ENCODE measurements around the gene ALKBH2.
"Not testable (repeated sequence)": the region's sequence is repeated elsewhere in the genome, so short reads cannot be mapped to it uniquely, and the experiment has no call there.

The ALKBH2 gene

DNA sequence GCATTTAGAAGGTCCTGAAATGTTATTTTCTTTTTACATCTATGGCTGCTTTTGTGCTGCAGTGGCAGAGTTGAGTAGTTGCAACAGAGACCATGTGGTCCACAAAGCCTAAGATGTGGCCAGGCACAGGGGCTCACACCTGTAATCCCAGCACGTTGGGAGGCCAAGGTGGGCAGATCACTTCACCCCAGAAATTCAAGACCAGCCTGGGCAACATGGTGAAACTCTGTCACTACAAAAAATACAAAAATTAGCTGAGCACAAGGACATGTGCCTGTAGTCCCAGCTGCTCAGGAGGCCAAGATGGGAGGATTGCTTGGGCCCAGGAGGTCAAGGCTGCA, 27.4 kb downstream of the ALKBH2 start:
- DNase-seq (ENCODE audit: low read depth), result no peak

DNA sequence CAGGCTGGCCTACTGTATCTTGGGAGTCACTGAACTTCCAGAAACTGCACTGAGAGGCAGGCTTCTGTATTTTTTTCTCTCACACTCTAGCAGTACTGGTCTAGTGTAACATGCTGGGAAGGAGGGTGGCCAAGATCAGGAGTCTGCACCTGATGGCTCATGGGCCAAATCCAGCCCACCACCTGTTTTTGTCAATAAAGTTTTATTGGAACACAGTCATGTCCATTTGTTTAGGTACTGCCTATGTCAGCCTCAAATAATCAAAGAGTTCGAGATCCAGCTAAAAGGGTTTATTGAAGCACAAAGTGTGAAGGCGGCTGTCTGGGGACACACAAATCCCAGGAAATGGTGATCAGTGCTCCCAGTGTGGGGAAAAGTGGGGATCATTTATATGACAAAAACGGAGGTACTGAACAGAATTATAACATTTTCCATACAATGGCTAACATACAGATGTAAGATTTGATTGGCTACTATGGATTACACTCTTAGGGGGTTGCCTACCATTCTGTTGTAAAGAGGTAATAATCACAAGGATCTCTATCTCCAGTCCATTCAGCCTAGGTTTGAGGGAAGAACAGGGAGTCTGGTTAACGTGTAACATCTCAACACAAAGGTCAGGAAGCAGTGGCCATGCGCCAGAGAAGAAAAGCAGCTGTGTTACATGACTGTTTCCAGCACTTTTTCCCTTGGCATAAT, 28.0 kb downstream of the ALKBH2 start:
- DNase-seq (ENCODE audit: low read depth), result no peak

- no peak for DNase-seq (ENCODE audit: low read depth)
Measured at GRCh38 chr12:109064143-109064542, 29.1 kb downstream of the ALKBH2 start.

DNA sequence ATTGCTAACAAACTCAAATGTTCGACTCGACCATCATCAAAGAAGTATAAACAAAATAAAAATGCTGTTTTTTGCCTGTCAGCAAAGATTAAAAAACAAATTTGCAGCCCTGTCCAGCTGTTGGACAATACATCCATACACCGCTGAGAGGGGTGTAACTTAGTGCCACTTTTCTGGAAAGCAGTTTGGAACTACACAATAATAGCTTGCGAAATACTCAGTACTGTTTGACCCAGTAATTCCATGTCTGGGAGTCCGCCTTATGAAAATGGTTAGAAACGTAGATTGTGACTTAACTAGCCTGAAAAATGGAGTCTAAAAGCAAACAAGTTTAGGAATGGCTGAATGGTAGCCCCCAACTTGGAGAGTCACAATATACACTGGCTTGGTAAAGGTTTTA, 34.5 kb downstream of the ALKBH2 start:
- DNase-seq (ENCODE audit: low read depth), result no peak

GRCh38 chr12:109057376-109057775, 35.9 kb downstream of the ALKBH2 start:
- no peak for DNase-seq (ENCODE audit: low read depth)

- DNase-seq (ENCODE audit: low read depth), result no peak
Measured at GRCh38 chr12:109056891-109057290, 36.4 kb downstream of the ALKBH2 start.

DNA sequence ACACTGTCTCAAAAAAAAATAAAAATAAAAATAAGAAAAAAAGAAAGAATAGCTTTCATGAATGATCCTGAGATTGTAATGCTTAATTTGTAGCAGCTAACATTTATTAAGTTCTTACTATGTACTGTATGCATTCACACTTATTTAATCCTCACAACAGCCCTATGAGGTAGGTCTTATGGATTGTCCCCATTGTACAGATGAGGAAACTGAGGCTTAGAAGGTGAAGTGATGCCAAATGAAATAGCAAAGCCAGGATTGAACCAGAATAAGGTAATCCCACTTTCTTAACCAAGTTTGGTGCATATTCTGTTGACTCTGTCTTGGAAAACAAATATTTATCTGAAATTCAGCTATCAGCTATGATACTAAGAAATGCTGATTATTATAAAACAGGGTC, 38.8 kb downstream of the ALKBH2 start:
- DNase-seq (ENCODE audit: low read depth), result no peak

GRCh38 chr12:109054124-109054513, 39.2 kb downstream of the ALKBH2 start:
- not testable (repeated sequence) for DNase-seq (ENCODE audit: low read depth)

GRCh38 chr12:109053382-109054123, 39.7 kb downstream of the ALKBH2 start:
- DNase-seq (ENCODE audit: low read depth), result peak; percentile 35

- peak; percentile 87 for DNase-seq (ENCODE audit: low read depth)
Measured at GRCh38 chr12:109052414-109053323, 40.6 kb downstream of the ALKBH2 start, which contains the start of gene USP30. Gene USP30 (plus strand): TSS chr12:109052576. CDS start chr12:109052679, 103 bp downstream.

GRCh38 chr12:109052097-109052413, 41.2 kb downstream of the ALKBH2 start:
- no peak for DNase-seq (ENCODE audit: low read depth)

DNA sequence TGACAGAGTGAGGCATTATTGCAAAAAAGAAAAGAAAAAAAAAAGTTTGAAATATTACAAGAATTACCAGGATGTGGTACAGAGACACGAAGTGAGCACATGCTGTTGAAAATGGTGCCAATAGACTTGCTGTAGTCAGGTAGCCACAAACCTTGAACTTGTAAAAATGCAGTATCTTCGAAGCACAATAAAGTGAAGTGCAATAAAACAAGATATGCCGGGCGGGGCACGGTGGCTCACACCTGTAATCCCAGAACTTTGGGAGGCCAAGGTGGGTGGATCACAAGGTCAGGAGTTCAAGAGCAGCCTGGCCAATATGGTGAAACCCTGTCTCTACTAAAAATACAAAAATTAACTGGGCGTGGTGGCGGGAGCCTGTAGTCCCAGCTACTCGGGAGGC, 43.5 kb downstream of the ALKBH2 start:
- not testable (repeated sequence) for DNase-seq (ENCODE audit: low read depth)

GRCh38 chr12:109048706-109049105, 44.6 kb downstream of the ALKBH2 start:
- not testable (repeated sequence) for DNase-seq (ENCODE audit: low read depth)

DNA sequence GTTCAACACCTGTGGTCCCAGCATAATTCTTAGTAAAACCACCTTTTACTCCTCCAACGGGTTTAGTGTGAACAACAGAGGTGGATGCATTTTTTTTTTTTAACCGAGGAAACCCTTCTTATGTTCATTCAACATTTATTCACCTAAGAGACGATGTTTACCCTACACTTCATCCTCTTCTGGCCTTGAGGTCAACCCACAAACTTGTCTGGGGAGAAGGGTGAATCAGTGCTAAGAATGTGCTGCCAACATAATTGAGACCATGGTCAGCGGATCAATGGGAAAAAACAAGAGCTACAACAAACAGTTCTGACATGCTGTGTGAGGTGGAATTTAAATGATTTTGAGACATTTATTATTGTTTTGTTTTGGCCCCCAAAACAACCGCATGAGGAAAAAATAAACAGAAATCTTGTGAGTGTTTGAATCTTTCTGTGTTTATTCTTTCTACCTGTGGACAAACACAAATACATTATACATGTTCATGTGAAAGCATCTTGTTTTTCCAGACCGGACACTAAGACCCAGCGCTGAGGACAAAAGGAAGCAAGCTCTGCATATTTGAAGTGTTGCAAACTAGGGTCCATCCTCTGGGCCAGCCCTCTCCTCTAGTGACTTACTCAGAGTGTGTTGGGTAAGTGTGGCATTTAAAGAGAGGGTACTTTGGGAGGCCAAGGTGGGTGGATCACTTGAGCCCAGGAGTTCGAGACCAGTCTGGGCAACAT, 46.0 kb downstream of the ALKBH2 start:
- peak; percentile 87 for DNase-seq (ENCODE audit: low read depth)

DNA sequence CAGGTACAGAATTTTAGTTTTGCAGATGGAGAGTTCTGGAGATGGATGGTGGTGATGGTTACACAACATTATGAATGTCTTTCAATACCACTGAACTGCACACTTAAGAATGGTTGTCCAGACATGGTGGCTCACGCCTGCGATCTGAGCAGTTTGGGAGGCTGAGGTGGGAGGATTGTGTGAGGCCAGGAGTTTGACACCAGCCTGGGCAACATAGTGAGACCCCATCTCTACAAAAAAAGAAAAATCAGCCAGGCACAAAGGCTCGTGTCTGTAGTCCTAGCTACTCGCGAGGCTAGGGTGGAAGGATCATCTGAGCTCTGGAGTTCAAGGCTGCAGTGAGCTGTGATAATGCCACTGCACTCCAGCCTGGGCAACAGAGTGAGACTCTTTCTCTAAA, 49.0 kb downstream of the ALKBH2 start:
- no peak for DNase-seq (ENCODE audit: low read depth)

Measured in iris pigment epithelial cell (primary cell).